SU-DHL-6 (cell line): Measurements from ENCODE around the gene BRSK2.

ENCODE experiments used
- EZH2phosphoT487 ChIP-seq: fragments of 200-600 bp; sonication (generic), shearing (Covaris generic); conservative IDR thresholded peaks from 2 replicates; pipeline ENCODE4 v1.6.1; 2018; ENCODE audit warnings: mild to moderate bottlenecking, antibody characterized with exemption, low read length, moderate library complexity, mixed read lengths
- TF ChIP-seq, protein P1 (sequence below): fragments of 200-600 bp; sonication (generic); IDR thresholded peaks from one replicate; pipeline ENCODE4 v1.5.1; 2017; ENCODE audit warnings: antibody characterized with exemption, mild to moderate bottlenecking, low read length, moderate library complexity; ENCODE audit not compliant: insufficient read depth, poor library complexity, severe bottlenecking

DNA sequence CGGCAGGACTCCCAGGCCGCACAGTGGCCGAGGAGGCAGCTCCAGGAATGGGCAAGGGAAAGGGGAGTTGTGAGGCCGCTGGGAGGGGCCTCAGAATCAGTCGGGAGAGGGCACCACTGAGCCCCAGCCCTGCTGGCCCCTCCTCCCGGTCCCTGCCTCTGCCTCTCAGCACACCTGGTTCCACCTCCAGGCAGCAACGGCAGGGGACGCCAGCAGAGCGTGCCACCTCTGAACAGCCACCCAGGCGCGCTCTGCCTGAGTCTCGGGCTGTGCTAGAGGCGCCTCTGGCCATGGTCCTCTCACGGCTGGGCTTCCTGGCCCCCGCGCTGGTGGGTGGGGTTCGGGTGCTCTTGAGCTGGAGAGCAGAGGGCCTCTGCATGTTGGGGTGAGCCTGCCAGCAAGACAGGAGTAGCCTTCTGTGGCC lies 63.9 kb downstream of the BRSK2 start:
- TF ChIP-seq, protein P1, sequence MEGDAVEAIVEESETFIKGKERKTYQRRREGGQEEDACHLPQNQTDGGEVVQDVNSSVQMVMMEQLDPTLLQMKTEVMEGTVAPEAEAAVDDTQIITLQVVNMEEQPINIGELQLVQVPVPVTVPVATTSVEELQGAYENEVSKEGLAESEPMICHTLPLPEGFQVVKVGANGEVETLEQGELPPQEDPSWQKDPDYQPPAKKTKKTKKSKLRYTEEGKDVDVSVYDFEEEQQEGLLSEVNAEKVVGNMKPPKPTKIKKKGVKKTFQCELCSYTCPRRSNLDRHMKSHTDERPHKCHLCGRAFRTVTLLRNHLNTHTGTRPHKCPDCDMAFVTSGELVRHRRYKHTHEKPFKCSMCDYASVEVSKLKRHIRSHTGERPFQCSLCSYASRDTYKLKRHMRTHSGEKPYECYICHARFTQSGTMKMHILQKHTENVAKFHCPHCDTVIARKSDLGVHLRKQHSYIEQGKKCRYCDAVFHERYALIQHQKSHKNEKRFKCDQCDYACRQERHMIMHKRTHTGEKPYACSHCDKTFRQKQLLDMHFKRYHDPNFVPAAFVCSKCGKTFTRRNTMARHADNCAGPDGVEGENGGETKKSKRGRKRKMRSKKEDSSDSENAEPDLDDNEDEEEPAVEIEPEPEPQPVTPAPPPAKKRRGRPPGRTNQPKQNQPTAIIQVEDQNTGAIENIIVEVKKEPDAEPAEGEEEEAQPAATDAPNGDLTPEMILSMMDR, result peak; percentile 61
- TF ChIP-seq EZH2phosphoT487, result no peak
